Activated CD4-positive, alpha-beta T cell treated with anti-CD3 and anti-CD28 coated beads, Interleukin-10, Interleukin-2, amounts not matched to agents 100 ng/mL and 50 ng/mL, durations not matched to agents 16 hours and 8 hours (primary cell): ENCODE data around the gene THSD7B.

Source experiments
- DNase-seq: peaks from one replicate; pipeline ENCODE4 v3.0.0-alpha.2; 2020

THSD7B gene

DNA sequence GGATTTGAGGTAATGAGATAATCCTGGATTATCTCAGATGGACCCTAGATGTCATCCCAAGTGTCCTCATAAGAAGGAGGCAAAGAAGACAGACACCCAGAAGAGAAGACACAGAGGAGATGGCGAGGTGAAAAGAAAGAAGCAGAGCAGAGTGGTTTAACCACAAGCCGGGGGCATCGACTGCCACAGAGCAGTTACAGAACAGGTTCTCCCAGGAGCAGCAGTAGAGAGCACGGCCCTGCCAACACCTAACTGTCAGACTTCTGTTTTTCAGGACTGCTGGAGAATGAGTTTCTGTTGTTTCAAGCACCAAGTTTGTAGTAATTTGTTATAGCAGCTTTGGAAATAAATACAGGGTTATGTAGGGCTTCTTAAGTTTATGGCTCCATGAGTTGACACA is 437.0 kb downstream of the THSD7B start:
- DNase-seq = no peak

DNA sequence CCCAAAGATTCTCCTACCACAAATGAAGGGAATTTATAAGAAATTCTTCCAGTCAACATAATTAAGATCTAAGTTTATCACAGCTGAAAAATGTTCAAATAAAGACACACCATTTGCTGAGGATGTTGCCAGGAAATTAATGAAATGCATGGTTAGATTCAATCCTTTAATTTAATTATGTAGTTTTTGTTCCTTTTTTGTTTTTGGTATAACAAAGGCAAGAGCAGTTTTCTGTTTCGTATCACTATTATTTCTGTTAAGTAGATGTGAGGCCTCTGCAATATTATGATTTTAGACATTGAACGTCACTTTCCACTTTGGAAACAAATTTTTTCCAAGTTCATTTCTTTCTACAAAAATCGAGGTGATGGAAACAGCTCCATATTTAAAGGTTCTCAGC is 440.0 kb downstream of the THSD7B start:
- DNase-seq = no peak

DNA sequence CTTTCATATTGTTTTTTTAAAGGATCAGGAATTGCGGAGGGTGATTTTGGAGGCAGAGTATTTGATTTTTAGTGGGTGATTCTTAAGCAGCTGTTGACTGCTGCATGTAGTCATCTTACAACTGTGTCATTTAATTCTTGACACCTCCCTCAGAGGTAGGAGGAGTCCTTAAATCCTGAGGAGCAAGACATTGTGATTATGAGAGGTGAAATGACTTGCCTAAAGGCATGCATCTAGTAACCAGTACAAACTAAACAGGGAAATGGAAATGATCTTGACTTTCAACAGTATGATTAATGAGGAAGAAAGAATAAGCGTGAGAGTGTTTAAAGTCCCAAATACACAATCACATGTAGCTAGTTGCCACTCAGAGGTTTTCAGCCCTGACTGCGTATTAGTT is 440.7 kb downstream of the THSD7B start:
- no peak for DNase-seq

DNA sequence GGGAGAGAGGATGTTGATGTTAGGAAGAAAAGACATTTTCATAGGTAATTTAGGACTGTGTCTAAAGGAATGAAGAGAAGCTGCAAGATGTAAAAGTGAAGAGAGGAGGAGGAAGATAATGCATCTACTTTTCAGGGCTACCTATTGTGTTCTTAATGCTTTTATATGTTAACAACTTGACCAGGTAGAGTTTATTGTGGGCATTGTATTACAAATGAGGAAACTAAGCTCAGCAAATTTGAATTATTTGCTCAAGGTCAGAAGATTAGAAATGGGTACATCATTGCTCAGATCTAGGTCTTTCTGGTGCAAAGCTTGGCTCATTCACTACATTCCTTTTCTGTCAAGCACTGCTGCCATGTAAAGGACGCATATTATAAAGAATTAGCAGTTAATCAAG is 441.7 kb downstream of the THSD7B start:
- no peak for DNase-seq

DNA sequence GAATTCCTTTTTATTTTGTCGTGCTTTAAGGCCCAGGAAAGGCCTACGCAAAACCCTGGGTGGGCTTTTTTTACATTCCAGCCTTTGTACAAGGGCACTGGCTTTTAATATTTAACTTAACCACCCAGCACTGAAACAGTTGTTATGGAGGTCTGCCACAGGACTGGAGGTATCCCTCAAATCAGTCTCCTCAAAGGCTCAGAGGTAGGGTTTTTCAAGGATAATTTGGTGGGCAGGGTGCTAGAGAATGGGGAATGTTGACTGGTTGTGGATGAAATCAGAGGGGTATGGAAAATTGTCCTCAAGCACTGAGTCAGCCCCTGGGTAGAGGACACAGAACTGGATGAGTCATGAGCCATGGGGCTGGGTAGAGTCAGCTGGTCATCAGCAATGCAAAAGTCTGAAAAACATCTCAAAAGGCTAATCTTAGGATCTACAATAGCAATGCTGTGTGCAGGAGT is 443.1 kb downstream of the THSD7B start:
- no peak for DNase-seq

DNA sequence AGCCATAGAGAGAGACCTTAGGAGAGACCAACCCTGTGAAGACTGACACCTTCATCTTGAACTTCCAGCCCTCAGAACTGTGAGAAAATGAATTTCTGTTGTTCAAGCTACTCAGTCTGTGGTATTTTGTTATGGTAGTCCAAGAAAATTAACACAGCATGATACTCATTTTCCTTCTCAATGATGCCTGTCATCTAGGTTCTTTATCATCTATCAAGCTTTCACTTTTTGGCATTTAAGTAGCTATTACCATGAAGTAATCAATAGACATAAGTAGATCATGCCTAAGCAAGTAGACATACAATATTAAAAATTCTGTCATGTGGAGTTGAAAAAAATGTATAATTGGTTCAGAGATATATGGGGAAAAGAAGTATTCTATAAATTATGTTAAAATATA is 444.7 kb downstream of the THSD7B start:
- no peak for DNase-seq

DNA sequence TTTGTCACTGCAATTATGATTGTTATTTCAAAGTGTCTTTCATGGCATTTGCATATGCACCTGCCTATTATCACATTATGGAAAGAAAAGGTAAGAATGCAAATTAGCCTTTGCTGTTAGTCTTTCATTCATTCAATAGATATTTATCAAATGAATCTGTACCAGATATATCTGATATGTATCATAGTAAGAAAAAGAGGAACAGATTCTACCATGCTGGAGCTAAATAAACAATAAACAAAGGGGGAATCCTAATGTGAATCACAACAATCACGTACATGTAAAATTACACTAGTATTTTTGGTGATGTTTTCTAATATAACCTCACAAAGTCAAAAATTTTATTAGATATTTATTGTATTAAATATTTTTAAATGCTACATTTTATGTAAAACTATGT is 446.4 kb downstream of the THSD7B start:
- no peak for DNase-seq

DNA sequence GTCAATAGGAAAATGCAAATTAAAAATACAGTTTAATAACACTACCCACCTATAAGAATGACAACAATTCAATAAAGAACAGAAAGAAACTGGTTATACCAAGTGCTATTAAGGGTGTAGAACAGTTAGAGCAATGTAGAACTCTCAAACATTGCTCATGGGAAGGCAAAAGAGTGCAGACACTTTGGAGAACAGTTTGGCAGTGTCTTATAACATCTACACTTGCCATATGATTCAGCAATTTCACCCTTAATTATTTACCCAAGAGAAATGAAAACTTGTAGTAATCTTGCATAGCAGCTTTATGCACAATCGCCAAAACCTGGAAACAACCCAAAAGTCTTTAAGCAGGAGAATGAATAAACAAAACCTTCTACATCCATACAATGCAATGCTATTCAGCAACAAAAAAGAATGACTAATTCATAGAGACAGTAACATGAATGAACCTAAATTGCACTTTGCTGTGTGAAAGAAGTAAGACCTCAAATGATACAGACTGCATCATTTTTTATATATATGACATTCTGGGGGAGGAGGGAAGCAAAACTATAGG is 455.2 kb downstream of the THSD7B start:
- DNase-seq = no peak

DNA sequence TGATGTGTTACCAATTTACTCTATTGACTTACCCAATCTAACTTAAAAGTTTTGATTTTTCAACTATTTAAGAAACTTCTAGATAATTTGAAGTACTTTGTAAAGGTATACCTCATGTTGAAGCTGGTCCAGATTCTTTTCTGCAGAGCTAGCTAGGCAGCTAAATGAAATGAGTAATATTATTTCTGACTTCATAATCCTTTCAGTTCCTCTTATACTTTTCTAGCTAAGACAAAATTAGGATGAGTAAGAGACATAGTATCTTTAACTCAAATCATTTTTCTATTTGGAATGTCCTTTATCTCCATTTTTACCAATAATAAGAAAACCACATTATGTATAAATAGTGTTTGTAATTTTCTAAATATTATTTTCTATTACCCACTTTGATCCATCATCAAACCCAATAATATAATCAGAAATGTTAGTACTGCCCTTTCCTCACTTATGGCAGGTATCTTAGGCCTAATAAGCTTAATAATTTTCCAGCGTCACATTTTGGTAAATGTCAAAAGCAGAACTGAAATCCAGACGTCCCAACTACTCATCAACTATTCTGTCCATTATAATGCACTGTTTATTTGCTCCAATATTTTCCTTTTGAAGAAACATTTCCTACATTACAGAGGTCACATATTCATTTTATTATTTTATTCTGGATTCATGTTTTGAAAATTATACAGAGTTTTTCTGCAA is 456.6 kb downstream of the THSD7B start:
- no peak for DNase-seq

DNA sequence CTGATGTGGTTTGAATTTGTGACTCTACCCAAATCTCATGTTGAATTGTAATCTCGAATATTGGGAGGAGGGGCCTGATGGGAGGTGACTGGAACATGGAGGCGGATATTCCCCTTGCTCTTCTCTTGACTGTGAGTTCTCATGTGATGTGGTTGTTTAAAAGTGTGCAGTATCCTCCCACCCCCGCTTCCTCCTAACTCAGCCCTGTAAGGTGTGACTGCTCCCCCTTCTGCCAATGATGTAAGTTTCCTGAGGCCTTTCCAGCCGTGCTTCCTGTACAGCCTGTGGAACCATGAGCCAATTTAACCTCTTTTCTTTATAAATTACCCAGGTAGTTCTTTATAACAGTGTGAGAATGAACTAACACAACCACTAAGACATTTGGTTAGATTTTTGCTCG is 458.4 kb downstream of the THSD7B start:
- no peak for DNase-seq

DNA sequence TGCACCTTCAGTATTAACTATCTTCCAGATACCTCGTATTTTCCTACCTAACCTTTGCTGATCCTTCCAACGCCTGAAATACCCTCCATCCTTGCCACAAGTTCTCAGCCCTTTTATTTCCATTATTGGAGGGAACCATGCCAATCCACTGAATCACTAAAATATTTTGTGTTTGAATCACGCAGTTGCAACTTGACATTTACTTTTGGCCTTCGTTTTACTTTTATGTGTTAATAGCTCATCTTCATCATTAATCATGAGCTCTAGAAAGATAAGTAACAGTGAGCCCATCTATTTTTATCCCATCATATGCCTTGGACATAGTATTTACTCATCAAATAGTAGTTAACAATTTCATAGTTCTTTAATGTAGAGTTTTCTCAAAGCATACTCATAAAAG is 463.2 kb downstream of the THSD7B start:
- DNase-seq = no peak

DNA sequence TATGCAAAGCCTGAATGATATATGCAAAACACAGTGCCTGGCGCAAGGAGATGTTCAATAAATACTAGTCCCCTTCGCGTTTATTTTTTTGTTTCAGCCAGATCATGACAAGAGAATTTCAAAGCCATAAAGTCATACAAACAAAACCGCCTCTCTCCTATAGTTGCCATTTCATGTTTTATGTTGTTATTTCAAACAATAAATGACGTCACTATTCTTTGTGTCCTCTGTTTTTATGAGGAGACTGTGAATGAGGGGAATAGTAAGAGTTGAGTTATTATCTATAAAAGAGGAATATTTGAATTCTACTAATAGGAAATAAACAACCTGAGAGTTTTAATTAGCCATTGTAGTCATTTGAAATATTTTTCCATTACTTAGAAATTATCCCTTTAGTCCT is 464.5 kb downstream of the THSD7B start:
- DNase-seq = no peak

DNA sequence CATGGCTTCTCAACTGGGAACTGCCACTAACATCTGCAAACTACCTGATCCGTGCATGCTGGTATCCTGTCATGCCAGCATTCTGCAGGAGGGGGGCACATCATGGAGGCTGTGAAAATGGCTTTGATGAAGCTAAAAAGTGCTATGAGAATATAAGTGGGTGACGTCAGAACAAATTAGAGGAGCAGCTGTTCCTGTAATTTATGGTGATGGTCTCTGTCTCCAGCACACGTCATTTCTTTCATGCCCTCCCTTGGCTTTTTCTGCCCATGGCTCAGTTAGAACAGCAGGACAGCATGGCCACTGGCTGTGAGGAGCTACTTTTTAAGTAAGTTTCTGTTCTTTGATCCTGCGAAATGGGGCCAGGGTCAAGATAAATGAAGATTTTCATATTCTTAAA is 466.3 kb downstream of the THSD7B start:
- no peak for DNase-seq

DNA sequence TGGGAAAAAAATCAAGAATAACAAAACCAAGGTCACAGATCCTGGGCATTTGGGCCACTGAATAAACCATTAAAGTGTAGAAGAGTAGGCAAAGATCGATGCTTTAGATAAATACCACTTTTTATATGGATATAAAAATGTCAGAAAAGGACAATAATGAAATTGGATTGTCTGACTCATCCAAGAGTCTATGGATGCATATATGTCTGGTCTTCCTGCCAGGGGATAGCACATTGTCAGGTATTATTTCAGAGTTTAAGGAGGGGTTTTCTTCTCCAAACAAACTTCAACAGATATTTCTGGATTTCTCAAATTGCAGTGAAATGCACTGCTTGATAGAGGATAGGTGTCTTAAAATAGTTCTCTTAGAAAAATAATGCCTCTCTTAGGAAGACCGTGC is 466.7 kb downstream of the THSD7B start:
- DNase-seq = no peak

DNA sequence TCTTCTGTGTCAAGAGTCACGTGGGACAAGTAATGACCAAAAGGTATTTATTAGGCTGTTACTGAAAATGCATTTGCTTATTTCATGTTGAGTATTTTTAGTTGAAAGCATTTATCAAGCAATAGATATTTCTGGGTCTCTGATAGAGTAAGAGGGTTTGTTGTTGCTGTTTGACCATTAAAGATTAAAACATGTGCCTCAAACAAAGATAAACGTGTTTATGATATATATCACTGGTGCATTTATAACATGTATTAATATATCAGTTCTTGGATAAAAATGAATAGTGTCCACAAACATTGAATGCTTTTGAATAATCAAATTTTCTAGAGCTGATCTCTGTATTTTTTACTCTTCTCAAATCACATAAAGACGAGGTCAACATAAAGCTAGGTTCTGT is 467.7 kb downstream of the THSD7B start:
- DNase-seq = no peak

DNA sequence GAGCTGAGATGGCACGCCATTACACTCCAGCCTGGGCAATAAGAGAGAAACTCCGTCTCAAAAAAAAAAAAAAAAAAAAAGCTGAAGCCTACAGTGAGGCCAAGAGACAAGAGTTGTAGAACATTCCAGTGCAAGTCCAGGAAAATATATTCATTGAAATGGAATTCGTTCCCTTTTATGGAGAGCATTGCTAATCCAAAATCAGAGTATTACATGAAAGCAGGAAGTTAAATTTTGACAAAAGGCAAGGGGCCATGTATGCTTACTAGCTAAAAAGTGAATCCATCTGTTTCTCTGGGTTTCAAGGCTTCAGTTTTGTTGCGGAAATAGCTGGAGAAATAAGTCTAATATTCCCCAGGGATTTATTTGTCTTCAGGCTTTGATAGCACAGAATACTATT is 471.7 kb downstream of the THSD7B start:
- no peak for DNase-seq

DNA sequence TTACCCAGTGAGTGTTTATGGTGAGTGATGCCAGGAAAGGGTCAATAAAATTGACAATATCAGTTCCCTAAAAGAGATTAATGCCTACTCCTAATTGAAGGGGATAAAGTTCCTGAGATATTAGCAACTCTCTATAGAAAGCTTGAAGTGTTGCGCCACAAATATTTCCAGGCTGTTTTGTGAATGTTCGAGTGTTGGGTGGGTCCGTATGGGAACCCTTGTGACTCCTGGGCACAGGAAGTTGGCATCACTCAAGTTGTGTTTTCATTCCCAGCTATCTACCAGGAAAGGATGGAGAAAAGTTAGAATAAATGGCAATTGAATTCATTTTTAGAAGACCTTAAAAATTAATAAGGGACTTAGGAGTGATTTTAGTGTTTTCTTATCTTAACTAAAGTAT is 472.7 kb downstream of the THSD7B start:
- no peak for DNase-seq

DNA sequence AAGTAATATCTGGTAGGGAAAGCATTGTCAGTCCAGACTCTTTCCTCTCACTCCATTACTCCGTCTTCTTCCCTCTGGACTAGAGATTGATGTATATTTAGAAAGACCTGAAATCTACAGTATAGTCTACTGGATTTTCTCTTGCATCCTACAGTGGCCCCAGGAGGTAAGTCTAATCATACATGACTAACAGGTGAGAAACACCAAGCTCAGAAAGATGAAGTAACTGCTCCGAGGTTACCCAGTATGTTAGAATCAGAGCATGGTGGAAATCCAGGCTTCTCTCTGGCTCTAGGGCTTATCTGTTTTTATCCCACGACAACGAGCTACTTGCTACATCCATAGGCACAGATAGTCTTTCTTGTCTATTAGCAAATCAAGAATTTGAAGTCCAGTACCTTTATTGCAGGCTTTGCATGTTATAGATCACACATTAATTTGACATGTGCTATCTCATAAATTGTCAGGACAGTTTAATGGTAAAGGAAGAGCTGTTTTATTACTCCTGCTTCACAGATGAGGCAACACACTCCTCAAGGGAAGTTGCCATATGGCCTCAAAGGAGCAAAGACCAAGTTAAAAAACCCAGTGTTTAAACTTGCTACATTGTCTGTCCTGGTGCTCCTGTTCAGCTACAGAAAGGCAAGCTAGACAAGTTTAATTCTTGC is 484.3 kb downstream of the THSD7B start:
- DNase-seq = no peak

DNA sequence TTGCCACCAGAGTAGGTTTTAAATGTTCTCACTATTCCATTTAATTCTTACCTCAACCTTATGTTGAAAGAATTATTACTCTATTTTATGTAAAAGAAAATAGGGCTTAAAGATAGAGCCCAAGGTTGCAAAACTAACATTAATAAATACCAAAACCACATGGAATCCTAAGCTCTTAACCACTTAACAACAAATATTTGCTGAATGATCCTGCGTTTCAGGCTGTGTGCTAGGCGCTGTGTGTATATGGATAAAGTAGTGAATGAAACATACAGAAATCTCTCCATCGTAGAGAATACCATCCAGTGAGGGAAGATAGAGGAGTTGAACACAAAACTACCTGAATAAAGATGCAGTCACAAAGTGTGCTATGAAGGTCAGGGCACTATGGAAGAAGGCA is 485.1 kb downstream of the THSD7B start:
- no peak for DNase-seq

DNA sequence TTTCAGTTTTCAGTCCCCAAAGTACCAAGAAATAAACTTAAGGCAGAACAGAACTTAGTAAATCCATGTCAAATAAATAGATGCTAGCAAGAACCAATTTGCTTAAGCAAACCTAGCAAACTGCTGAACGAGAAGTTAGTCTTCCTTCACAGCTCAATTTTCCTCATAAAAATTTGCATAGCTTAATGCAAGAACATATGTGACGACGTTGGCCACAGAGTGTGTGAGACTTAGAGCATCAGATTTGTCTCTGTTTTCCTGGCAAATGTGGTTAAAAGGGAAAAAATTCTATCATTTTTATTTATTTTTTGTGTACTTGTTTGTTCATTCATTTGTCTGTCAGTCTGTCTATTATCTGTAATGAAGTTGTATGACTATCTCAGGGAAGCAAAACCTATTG is 485.7 kb downstream of the THSD7B start:
- DNase-seq = no peak

DNA sequence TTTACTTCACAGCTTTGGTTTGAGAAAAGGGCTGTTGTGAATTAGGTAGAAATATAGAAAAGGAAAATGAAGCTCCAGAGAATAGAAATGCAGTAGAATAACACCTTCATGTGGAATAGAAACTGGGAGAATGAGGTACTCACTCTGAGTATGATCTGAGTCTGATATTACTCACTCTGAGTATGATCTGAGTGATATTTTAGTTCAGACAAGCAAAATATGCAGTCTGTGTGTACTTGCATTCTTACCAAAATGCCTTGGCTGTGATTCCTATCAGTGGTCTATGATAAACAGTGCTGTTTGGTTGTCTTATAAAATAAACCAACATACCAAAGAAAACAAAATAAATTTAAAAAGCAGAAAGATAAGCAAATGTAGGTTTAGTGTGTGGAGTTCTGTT is 487.6 kb downstream of the THSD7B start:
- no peak for DNase-seq

DNA sequence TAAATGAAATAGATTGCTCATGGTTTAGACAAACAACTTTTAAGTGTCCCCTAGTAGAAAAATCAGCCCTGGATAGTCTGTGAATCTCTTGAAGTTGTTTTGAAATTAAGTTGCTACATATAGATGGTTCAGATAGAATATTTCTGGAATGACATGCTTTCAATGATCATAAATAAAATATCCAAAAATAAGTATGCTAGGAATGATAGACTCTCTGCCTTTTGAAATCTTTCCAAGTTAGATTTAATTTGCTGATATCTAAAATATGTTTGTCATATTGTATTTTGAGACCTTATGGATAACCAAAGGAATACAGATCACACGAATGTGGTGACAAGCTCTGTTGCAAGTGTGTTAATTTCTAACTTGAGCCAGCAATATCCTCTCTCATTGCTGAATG is 488.7 kb downstream of the THSD7B start:
- DNase-seq = no peak

DNA sequence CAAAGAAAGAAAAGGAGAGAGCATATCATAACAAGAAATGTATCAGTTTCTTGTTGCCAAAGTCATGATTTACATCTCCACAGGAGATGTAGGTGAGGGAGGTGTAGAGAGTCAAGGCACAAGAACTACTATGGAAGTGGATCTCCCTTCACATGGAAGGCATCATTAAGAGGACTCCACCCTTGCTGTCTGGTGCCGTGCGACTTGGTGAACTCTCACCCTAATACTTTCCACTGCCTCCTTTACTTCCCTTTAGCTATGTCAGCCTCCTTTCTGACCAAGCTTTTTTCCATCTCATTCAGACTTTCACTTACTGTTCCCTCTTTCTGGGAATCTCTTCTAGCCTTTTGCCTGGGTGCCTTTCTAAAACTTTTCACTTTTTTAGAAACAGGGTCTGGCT is 490.0 kb downstream of the THSD7B start:
- no peak for DNase-seq

DNA sequence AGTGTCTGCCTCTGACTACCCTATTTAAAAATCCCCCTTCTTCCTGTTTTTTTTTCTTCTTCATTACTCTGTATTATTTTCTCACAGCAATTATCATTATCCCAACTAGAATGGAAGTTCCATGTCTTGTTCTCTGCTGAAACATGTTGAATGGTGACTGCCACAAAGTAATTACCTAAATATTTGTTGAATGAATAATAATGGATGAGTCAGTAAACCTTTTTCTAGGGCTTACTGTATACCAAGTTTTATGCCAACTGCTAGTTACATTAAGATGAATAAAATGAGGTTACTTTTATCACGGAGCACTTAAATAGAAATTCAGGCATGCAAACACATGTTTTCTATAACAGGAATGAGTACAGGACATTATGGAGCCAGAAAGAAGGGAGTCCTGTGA is 490.6 kb downstream of the THSD7B start:
- no peak for DNase-seq
